GM18861 (cell line): Measurements from ENCODE around the gene DYNC1LI2.
"Not testable (repeated sequence)": the region's sequence is repeated elsewhere in the genome, so short reads cannot be mapped to it uniquely, and the experiment has no call there.

Experiments
- ATAC-seq: cut with Tn5 transposase; IDR thresholded peaks from one replicate; pipeline ENCODE4 v1.9.1; 2021; ENCODE audit not compliant: unreplicated experiment

Gene DYNC1LI2

GRCh38 chr16:66698046-66698445 lies 53.4 kb downstream of the DYNC1LI2 start:
- ATAC-seq: no peak

GRCh38 chr16:66696669-66697630 lies 54.5 kb downstream of the DYNC1LI2 start, which contains the start of gene CMTM4:
Gene CMTM4 (minus strand): TSS chr16:66696743. CDS start chr16:66696525, 218 bp downstream.
- peak; percentile 73 for ATAC-seq

- peak; percentile 35 for ATAC-seq
Observed at GRCh38 chr16:66695935-66696668, 55.3 kb downstream of the DYNC1LI2 start.

GRCh38 chr16:66695471-66695934 lies 55.9 kb downstream of the DYNC1LI2 start:
- no peak for ATAC-seq

DNA sequence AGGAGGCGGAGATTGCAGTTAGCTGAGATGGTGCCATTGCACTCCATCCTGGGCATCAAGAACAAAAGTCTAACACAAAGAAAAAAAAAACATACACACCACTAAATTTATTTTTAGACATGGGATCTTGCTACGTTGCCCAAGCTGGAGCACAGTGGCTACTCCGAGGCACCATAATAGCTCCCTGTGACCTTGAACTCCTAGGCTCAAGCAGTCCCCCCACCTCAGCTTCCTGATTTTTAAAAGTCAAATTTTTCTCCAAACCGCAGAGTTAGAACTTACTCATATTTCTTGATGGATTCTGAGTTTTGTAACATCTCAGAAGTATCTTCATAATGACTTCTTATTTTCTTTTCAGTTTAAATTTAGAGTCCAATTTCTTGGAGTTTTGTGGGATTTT lies 58.3 kb downstream of the DYNC1LI2 start:
- no peak for ATAC-seq

GRCh38 chr16:66692341-66692740 lies 59.1 kb downstream of the DYNC1LI2 start:
- no peak for ATAC-seq

- no peak for ATAC-seq
Observed at GRCh38 chr16:66691234-66691633, 60.2 kb downstream of the DYNC1LI2 start.

GRCh38 chr16:66690106-66690847 lies 61.1 kb downstream of the DYNC1LI2 start:
- ATAC-seq: no peak

GRCh38 chr16:66689282-66689681 lies 62.1 kb downstream of the DYNC1LI2 start:
- no peak for ATAC-seq

DNA sequence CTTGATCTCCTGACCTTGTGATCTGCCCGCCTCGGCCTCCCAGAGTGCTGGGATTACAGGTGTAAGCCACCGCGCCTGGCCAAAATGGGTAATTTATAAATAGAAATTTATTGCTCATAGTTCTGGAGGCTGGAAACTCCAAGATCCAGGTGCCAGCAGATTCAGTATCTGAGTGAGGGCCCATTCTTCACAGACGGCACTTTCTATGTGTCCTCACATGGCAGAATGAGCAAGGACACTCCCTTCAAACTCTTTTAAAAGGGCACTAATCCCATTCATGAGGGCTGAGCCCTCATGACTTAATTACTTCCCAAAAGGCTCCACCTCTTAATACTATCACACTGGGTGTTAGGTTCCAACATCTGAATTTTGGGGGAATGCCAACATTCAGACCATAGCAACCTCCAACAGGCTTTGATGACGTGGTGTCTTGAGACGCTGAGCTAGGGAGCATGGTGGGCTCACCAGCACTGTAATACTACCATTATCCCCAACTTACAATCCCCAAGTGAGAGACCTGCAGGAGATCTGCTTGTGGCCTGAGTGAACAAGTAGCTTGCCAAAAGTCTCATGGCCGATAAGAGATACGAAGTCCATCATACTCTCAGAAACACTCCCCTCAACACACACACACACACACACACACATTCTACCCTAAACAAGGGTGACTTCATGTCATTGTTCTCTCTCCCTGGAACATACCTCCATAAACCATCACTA lies 63.3 kb downstream of the DYNC1LI2 start:
- ATAC-seq: no peak

DNA sequence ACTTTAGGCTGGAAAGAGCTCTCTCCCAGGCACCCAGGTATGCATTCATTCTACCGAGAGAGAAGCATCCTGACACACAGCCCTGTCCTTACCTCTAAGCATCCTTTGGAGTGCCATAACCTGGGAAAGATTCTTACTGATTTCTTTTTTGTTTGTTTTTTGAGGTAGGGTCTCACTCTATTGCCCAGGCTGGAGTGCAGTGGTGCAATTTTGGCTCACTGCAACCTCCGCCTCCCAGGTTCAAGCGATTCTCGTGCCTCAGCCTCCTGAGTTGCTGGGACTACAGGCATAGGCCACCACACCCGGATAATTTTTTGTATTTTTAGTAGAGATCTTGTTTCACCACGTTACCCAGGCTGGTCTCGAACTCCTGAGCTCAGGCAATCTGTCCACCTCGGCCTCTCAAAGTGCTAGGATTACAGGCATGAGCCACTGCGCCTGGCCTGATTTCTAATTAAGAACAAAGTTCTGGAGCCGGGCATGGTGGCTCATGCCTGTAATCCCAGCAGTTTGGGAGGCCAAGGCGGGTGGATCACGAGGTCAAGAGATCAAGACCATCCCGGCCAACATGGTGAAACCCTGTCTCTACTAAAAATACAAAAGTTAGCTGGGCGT lies 65.8 kb downstream of the DYNC1LI2 start:
- not testable (repeated sequence) for ATAC-seq

GRCh38 chr16:66682271-66682670 lies 69.1 kb downstream of the DYNC1LI2 start:
- no peak for ATAC-seq

DNA sequence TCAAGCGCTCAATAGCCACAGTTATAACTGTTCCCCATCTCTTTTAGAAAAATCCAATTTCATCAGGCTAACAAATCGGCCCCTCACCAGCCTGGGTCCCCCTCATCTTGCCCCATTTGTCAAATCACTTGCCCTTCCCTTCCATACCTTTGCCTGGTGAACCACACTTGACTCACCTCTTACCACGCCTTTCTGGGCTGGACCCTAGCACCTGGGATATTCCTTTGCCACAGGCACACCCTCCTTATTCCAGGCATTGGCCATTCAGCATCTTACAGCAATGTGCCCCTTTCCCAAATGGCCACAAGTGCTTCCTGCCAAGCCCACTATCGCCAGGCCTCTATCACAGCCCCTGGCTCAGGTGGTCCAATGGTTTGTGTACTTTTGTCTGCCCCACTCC lies 69.7 kb downstream of the DYNC1LI2 start:
- ATAC-seq: no peak

- no peak for ATAC-seq
Observed at GRCh38 chr16:66678337-66678736, 73.1 kb downstream of the DYNC1LI2 start.

GRCh38 chr16:66677836-66678235 lies 73.6 kb downstream of the DYNC1LI2 start:
- no peak for ATAC-seq

GRCh38 chr16:66677179-66677578 lies 74.2 kb downstream of the DYNC1LI2 start:
- no peak for ATAC-seq

DNA sequence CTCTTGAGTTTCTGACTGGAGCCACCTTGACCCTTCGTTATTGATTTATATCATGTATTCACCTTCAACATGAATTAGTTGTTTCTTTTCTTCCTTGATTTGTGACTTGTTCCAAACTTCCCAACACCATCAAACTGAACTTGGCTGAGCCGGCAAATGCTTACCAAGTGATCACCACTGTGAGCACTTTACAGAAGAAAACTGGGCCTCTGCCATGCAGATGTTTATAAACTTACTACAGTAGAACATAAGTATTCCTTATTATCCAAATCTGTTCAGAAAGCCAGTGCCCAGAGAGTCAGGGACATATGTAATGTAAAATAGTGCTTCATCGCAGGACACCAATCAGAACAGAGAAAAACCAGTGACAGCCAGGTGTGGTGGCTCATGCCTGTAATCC lies 74.8 kb downstream of the DYNC1LI2 start:
- ATAC-seq: no peak

DNA sequence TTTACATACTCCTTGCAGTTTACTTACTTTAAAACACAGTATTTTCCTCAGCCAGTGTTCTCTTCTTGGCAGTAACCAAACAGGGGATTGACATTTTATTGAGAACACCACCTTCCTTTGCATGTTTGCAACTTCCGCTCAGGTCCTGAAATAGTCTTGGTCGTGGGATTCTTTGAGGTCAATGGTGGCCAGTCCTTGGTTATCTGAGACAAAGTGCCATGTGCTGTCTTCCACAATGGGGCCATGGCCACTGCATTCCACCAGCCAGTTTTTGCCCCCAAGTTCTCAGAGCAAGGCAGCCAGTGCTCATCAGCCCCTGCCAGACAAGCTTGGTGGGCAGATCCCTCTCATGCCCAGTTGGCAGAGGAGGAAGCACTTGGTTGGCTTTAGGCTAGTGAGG lies 77.7 kb downstream of the DYNC1LI2 start:
- ATAC-seq: no peak
